H4 (cell line): Measurements from ENCODE around the gene ARHGEF2. TPM values are rescaled to one million over a fixed set of nuclear protein-coding genes. Genes with fewer than 3 reads are reported as not detected.
A peak's percentile ranks its signal among the peaks of the same experiment; 100 is the strongest.

Experiments used
- DNase-seq: peaks from one replicate; pipeline ENCODE4 v3.0.0-alpha.2; 2015; ENCODE audit warnings: low spot score
- total RNA-seq: library from RNA; depleted of rRNA; stranded (reverse); fragments of >200 nt; shearing (Covaris generic); gene quantifications from 2 replicates; pipeline ENCODE4 v1.2.3, GENCODE V29; 2014; rRNA removed

ARHGEF2 gene
- total RNA-seq = 57.1 and 64.2 TPM in 2 replicates

- DNase-seq = peak; percentile 80
These were observed at the start of gene ARHGEF2 for GRCh38 chr1:155978325-155978972. Gene ARHGEF2 (minus strand): TSS chr1:155978547. CDS start chr1:155978427, 120 bp downstream.

- no peak for DNase-seq
These were observed 48.2 kb upstream of the ARHGEF2 start for GRCh38 chr1:156026588-156026987.

DNA sequence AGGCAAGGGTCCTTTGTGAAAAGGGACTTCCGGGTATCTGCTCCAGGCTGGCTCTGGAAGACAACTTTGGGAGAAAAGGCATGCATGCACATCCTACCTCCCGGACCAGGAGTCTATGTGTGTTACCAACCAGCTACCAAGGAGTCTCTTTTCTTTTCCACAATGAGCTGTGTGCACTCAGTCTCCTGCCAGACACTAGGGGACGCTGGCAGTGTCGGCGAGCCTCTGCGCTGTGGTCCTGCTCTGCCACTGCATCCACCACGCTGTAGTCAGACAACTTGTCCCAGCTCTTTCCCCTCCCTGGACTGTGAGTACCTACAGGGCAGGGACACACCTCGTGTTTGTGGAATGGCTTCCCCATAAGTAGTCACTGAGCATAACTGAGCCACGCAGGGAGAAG lies 47.5 kb upstream of the ARHGEF2 start:
- DNase-seq = no peak

DNA sequence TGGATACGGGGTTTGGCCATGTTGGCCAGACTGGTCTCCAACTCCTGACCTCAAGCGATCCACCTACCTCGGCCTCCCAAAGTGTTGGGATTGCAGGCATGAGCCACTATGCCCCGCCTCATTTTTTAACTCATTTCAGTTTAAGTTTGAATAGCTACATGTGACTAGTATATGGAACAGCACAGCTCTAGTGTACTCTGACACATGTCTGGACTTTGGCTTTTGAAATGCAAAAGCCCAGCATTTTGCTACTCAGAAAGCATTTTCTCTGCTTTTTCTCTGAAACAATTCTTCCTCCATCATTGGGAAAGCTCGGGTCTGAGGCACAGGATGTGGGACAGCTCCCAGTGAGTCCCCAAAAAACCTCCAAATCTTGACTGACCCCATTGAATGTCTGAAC lies 46.5 kb upstream of the ARHGEF2 start:
- DNase-seq = no peak

GRCh38 chr1:156021954-156022353 lies 43.6 kb upstream of the ARHGEF2 start:
- no peak for DNase-seq

DNA sequence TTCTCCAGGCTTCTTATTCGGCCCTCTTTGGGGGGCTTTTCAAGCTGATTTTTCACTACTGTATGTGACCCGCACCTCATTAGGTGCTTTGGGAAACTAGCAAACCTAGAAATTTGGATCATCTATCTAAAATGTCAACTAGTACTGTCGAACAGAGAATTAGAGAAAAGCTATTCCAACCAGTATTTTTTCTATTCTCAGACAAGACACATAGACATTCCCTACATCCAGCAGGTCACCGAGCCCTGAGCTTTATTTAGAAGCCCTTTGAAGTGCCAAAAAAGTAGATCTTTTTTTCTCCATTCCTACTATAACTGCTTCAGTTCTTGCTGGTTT lies 42.7 kb upstream of the ARHGEF2 start:
- no peak for DNase-seq

DNA sequence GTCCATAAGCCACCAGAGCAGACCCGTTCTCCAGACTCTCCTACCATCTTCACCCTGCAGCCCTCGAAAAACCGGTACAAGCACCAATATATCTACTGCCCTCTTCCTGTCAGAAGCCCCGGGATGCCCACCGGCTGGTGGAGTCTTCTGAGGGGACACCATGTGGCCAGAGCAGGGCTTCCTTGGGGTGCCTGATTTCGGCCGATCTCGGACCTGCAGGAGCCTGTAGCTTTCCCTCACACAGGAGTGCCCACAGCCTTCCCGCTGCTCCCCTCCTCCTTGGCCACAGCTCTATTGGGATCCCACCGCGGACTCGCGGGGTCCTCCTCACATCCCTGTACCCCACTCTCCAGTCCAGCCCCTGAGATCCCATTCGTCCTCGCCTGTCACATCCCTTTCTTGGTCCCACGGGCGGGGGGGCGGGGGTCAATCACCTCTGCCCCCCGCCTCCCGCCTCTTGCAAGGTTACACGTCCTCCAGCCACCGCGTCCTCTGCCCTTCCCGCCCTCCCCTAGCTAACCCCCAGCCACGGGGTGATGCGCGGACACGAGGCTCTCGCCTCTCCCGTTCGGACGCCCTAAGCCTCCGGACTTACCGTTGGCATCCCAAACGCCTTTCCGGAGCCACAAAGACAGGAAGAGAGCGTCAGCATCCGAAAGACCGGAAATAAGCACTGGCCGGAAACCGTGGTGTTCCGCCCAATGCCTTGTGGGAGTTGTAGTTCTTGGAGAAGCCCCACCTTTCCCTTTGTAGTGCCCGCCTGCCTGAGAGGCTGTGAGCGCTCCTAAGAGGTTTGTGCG lies 42.1 kb upstream of the ARHGEF2 start, which contains the start of gene SSR2:
TSS of gene SSR2 (minus strand) at position 659 of the 800 bp plus-strand sequence. CDS start 784 bp downstream, outside the sequence.
- DNase-seq = peak; percentile 90

GRCh38 chr1:156019946-156020292 lies 41.6 kb upstream of the ARHGEF2 start:
- no peak for DNase-seq

- no peak for DNase-seq
These were observed 36.5 kb upstream of the ARHGEF2 start for GRCh38 chr1:156014829-156015228.

GRCh38 chr1:156012051-156012817 lies 33.9 kb upstream of the ARHGEF2 start:
- no peak for DNase-seq

GRCh38 chr1:156009404-156009803 lies 31.1 kb upstream of the ARHGEF2 start:
- no peak for DNase-seq

- no peak for DNase-seq
These were observed 28.5 kb upstream of the ARHGEF2 start for GRCh38 chr1:156006666-156007376.

GRCh38 chr1:156004843-156005584 lies 26.7 kb upstream of the ARHGEF2 start:
- no peak for DNase-seq

- DNase-seq = no peak
These were observed 25.5 kb upstream of the ARHGEF2 start for GRCh38 chr1:156003923-156004188.

DNA sequence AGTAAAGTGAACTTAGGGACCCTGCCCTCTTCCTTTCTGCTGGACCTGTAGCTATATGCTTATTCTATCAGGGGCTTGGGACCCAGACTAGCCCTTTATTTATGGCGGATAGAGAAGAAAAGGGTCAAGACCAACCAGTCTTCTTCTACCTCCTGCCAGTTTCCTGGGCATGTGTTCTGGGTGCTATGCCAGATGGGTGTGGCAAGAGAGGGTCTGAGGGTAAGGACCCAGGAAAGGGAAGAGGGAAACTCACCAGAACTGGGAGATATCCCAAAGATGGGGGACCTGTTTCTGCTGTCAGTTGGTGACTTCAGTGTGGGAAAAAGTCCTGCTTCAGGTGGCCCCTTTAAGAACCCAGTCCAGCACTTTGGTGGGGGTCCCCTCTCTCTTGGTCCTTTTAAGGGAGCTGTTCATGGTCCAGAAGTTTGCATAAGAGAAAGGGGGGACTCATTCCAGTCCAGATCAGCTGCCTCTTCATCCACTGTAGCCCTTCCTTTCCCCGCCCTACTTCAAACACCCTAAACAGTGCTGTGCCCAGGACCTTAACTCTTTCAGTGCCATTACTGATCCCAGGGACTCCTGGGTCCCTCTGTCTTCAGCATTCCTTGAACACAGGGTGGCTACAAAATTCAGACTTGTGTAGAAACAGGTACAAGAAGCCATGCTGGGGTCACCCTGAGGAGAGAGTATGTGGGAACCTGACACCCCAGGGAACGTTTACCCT lies 24.0 kb upstream of the ARHGEF2 start:
- no peak for DNase-seq

DNA sequence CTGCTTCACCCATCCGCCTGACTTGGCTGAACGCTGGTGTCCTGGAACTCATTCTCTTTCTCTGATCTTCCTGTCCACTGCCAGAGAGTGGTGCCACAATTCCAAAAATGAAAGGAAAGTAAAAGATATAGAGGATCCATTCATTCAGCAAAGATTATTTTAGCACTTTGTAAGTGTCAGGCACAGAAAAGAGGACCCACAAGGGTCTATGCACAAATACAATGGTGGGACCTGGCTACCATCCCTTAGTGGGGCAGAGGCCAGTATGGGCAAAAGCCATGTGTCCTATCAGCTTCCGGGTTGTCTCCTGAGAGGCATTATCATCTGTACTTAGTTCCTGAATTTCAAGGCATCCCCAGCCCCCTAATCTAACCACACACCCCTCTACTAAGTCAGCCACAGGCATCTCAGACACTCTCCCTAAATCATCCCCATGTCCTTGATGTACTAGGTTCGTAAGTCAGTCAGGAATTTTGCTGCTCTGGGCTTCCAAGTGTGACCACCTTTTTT lies 23.4 kb upstream of the ARHGEF2 start:
- no peak for DNase-seq

GRCh38 chr1:156001021-156001661 lies 22.8 kb upstream of the ARHGEF2 start:
- no peak for DNase-seq

- no peak for DNase-seq
These were observed 21.6 kb upstream of the ARHGEF2 start for GRCh38 chr1:155999964-156000363.

- DNase-seq = no peak
These were observed 17.8 kb upstream of the ARHGEF2 start for GRCh38 chr1:155996166-155996565.

GRCh38 chr1:155993595-155993994 lies 15.2 kb upstream of the ARHGEF2 start:
- DNase-seq = no peak
